ENCODE measurements around the gene TMCC1. TPM values are rescaled to one million over a fixed set of nuclear protein-coding genes. Genes with fewer than 3 reads are reported as not detected.

TMCC1 gene
- polyA plus RNA-seq, 1 experiment, result 14.4 TPM

DNA sequence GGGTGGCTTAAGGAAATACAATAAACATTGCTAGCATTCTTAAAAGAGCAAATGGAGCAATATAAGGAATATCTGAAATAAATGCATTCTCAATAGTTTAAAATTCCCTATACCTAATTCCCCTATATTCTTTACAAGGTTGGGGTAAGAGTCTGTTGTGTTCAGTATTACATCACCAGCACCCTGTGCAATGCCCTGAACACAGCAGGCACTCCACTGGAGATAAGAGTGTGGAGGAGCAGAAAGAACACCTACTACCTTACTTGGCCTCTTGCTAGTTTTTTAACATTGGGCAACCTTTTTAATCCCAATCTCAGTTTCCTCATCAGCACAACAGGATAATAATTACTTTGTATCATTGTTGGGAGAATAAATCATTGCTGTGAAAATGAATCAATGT lies 146.9 kb downstream of the TMCC1 start:
- Histone ChIP-seq H3K27me3 (ENCODE audit: control insufficient read depth, insufficient read depth, low read length) (no peaks in the 10 kb centered on the region), H3K36me3 (ENCODE audit: control insufficient read depth, insufficient read depth, low read length) (no peaks in the 10 kb centered on the region), H3K4me3 (ENCODE audit: low read depth, low read length) (no peak overlapping the region)
- ChIA-PET CTCF (no interaction called here), POLR2A (no interaction called here)
- DNase-seq (ENCODE audit: low read depth), result no peak
- TF ChIP-seq CTCF (IDR thresholded peaks at IDR 0.05; ENCODE audit: insufficient read depth, low read depth, low read length), result no peak

DNA sequence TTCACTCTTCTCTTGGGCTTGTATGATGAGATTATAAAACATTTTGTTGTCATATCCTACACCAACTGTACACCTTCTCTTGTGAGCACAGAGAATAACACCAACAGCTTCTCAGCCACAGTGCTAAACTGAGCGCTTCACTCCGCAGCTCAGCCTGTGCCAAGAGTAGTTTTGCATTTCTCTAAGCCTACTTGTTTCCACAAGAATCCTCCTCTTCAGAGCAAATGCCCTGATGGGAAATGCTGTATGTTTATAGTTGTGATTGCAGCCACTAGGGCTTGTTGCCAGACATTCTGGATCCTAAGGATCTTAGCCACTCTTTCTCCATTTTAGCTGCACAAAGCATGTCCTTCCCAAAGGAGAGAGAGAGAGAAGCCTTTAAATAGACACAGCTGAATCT lies 148.3 kb downstream of the TMCC1 start:
- Histone ChIP-seq H3K36me3 (ENCODE audit: control insufficient read depth, insufficient read depth, low read length) (no peaks in the 10 kb centered on the region), H3K4me3 (ENCODE audit: low read depth, low read length) (no peak overlapping the region), H3K27me3 (ENCODE audit: control insufficient read depth, insufficient read depth, low read length) (no peaks in the 10 kb centered on the region)
- no peak for TF ChIP-seq CTCF (IDR thresholded peaks at IDR 0.05; ENCODE audit: insufficient read depth, low read depth, low read length)
- DNase-seq (ENCODE audit: low read depth), result no peak
- CTCF ChIA-PET, result no interaction called here
- POLR2A ChIA-PET, result no interaction called here

- ChIA-PET POLR2A (no interaction called here), CTCF (interaction anchor here (1.0 kb wide), 1 partner anchor 10 kb away, joined by 3 read pairs; no protein-coding TSS in a partner anchor)
- TF ChIP-seq CTCF (IDR thresholded peaks at IDR 0.05; ENCODE audit: insufficient read depth, low read depth, low read length), result no peak
Measured at GRCh38 chr3:129741794-129742193, 151.7 kb downstream of the TMCC1 start.

DNA sequence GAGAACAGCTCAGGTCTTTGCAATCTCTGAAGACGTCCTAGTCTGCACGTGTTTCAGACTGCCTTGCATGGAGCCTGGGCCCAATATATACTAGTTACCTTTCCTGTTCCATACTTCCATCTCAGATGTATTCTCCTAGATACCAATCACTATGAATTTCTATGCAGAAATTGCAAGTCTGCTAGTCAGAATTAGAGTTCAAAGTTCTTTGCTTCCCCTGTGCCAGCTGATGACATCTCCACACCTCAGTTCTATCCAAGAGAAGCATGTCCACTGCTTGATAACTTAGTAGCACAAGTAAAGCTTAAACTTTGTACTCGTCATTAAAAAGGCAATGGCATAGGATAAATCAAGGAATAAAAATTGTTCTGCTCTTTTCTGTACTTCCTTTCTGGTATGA lies 153.4 kb downstream of the TMCC1 start:
- CTCF ChIA-PET, result interaction anchor here (1.4 to 1.6 kb wide), 2 partner anchors 13 to 22 kb away, joined by 3 read pairs; no protein-coding TSS in a partner anchor
- H3K27me3 ChIP-seq (ENCODE audit: control insufficient read depth, insufficient read depth, low read length), result no peaks in the 10 kb centered on the region
- TF ChIP-seq CTCF (IDR thresholded peaks at IDR 0.05; ENCODE audit: insufficient read depth, low read depth, low read length), result no peak
- H3K36me3 ChIP-seq (ENCODE audit: control insufficient read depth, insufficient read depth, low read length), result no peaks in the 10 kb centered on the region
- no peak overlapping the region for H3K4me3 ChIP-seq (ENCODE audit: low read depth, low read length)
- DNase-seq (ENCODE audit: low read depth), result no peak
- POLR2A ChIA-PET, result no interaction called here

More at GRCh38 chr3:129741794-129742193, 151.7 kb downstream of the TMCC1 start:
- H3K36me3 ChIP-seq (ENCODE audit: control insufficient read depth, insufficient read depth, low read length), result no peaks in the 10 kb centered on the region
- H3K4me3 ChIP-seq (ENCODE audit: low read depth, low read length), result no peak overlapping the region
- no peaks in the 10 kb centered on the region for H3K27me3 ChIP-seq (ENCODE audit: control insufficient read depth, insufficient read depth, low read length)
- DNase-seq (ENCODE audit: low read depth), result no peak

DNA sequence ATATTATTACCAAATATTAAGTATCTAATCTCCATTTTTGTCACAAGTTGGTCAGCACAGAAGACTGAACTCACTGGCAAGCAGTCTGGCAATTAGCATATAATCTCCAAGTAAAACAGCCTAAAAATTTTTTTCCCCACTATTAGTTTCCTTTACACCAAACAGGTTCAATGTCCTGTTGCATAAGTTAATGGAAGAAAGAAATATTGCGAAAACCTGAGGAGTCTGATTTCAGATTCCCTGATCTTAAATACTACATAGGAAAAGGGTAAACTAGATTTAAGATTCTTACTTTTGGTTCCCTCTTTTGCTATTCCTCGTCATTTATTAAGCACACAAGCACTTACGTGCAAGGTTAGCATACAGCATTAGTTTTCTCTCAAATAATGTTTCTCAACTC lies 153.9 kb downstream of the TMCC1 start:
- no peak overlapping the region for H3K4me3 ChIP-seq (ENCODE audit: low read depth, low read length)
- ChIA-PET POLR2A (no interaction called here), CTCF (interaction anchor here (1.6 kb wide), 1 partner anchor 12 kb away, joined by 3 read pairs; no protein-coding TSS in a partner anchor)
- no peak for TF ChIP-seq CTCF (IDR thresholded peaks at IDR 0.05; ENCODE audit: insufficient read depth, low read depth, low read length)
- no peak for DNase-seq (ENCODE audit: low read depth)
- H3K27me3 ChIP-seq (ENCODE audit: control insufficient read depth, insufficient read depth, low read length), result no peaks in the 10 kb centered on the region
- H3K36me3 ChIP-seq (ENCODE audit: control insufficient read depth, insufficient read depth, low read length), result no peaks in the 10 kb centered on the region
